Measurements from ENCODE around the gene SHF. TPM values are rescaled to one million over a fixed set of nuclear protein-coding genes. Genes with fewer than 3 reads are reported as not detected.

The SHF gene
- polyA plus RNA-seq, 3 donors = 0.58 to 0.70 (median 0.67) TPM

DNA sequence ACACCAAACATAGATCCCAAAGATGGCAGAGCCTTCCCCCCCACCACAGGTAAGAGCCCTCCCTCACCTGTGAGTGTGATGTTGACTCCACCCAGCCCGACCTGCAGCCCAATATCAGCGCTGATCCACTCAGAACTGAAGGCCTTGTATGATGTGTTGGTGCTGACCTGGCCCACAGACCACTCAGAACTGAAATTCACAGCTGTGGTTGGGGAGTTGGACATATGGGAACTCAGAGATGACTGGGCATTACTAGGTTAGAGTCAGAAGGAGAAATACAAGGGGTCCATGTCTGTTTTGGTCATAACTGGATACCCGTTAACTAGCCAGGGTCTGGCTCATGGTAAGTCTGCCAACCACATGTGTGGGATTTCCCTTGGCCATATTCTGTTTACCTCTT lies 66.7 kb downstream of the SHF start:
- no peak overlapping the region for H3K27ac Mint-ChIP-seq
- no CpG with 5 or more reads among the region's 3 CpGs for WGBS (ENCODE audit: insufficient coverage)
- peaks cover 24 to 34% of the 10 kb centered on the region in 2 donors for H3K27me3 ChIP-seq (ENCODE audit: control insufficient read depth in 2 of 2, insufficient read depth in 2 of 2, low read length in 2 of 2)

DNA sequence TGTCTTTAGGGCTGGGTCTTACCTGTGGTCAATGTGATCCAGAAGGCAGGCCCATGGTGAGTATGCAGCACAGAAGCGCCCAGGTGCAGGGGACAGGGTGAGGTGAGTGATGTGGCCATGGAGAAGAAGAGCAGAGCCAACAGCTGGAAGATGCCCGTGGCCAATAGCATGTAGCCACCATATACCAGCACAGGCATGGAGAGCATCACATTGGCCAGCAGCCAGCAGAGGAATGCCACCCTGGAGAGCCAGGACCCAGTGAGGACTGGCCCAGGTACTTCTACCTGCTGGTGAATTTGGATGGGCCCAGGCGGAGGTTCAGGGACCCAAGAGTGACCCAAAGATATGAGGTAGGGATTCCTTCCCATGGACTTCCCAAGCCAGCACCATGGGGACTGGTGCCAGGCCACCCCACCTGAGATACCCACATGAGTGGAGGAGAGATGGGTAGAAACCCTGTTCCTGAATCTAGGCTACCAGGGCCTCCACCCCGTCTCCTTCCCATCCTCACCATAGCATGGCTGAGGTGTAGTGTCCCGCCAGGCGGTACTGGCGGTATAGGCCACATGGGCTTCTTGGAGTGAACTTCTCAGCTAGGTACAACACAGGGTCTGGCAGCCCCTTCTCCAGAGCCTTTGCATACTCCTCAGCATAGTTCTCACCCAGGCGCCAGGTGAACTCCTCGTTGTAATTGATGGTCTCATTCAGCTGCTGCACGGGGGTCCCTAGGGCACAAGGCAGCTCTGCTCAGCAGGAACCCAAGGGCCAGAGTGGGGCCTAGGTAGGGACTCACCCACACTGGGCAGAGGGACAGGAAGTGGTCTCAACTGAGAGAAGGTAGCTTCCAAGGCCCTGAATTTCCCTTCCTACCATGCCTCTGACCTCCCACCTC lies 67.4 kb downstream of the SHF start:
- no peak overlapping the region for H3K4me2 ChIP-seq (replicated peaks; ENCODE audit: extremely low read depth, low read length, poor library complexity, severe bottlenecking)
- intact Hi-C loops (cut with micrococcal nuclease) = loop anchor here in 1 of 2 donors (5.0 kb wide), 1 partner anchor 87 kb away; no protein-coding TSS in a partner anchor
- H3K27ac ChIP-seq (ENCODE audit: low read depth in 1 of 2, low read length in 2 of 2) = no peak overlapping the region
- peaks cover 14 to 24% of the 10 kb centered on the region in 2 donors for H3K4me1 ChIP-seq (ENCODE audit: control insufficient read depth in 1 of 2, insufficient read depth in 2 of 2, low read length in 2 of 2)
- Mint-ChIP-seq H3K36me3 (peaks cover 0 to 7% of the 10 kb centered on the region in 2 donors), H3K4me1 (peaks cover 25% of the 10 kb centered on the region), H3K27me3 (ENCODE audit: low read depth in 3 of 3) (peaks cover 39 to 59% (median 53%) of the 10 kb centered on the region in 3 donors), H3K4me3 (no peak overlapping the region), H3K27ac (no peak overlapping the region), H3K9me3 (peaks cover 0 to 12% (median 8%) of the 10 kb centered on the region in 7 donors)
- WGBS (ENCODE audit: insufficient coverage) = 96% methylated on average over 9 of the region's 10 CpGs
- H4K20me1 ChIP-seq (ENCODE audit: insufficient read depth, low read length) = no peaks in the 10 kb centered on the region
- H2AFZ ChIP-seq (ENCODE audit: insufficient read depth, low read depth, low read length, poor library complexity, severe bottlenecking) = no peak overlapping the region
- H3K4me3 ChIP-seq (replicated peaks in 1 of 3; ENCODE audit: low read depth in 2 of 3, low read length in 3 of 3) = no peak overlapping the region
- TF ChIP-seq, protein P1, sequence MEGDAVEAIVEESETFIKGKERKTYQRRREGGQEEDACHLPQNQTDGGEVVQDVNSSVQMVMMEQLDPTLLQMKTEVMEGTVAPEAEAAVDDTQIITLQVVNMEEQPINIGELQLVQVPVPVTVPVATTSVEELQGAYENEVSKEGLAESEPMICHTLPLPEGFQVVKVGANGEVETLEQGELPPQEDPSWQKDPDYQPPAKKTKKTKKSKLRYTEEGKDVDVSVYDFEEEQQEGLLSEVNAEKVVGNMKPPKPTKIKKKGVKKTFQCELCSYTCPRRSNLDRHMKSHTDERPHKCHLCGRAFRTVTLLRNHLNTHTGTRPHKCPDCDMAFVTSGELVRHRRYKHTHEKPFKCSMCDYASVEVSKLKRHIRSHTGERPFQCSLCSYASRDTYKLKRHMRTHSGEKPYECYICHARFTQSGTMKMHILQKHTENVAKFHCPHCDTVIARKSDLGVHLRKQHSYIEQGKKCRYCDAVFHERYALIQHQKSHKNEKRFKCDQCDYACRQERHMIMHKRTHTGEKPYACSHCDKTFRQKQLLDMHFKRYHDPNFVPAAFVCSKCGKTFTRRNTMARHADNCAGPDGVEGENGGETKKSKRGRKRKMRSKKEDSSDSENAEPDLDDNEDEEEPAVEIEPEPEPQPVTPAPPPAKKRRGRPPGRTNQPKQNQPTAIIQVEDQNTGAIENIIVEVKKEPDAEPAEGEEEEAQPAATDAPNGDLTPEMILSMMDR (IDR thresholded peaks at IDR 0.05) = no peak
- H3K36me3 ChIP-seq (replicated peaks in 1 of 2; ENCODE audit: control insufficient read depth in 1 of 2, insufficient read depth in 2 of 2, low read length in 2 of 2) = no peaks in the 10 kb centered on the region
- H3K9ac ChIP-seq (ENCODE audit: insufficient read depth, low read length, poor library complexity, severe bottlenecking) = no peak overlapping the region
- H3K27me3 ChIP-seq (ENCODE audit: control insufficient read depth in 2 of 2, insufficient read depth in 2 of 2, low read length in 2 of 2) = peaks cover 25 to 34% of the 10 kb centered on the region in 2 donors
- no peak for DNase-seq
- peaks cover 0 to 22% of the 10 kb centered on the region in 2 donors for H3K9me3 ChIP-seq (replicated peaks in 1 of 2; ENCODE audit: control insufficient read depth in 1 of 2, insufficient read depth in 1 of 2, low read length in 2 of 2)
- no peaks in the 10 kb centered on the region for H3K79me2 ChIP-seq (ENCODE audit: insufficient read depth, low read length)

More for the DNA sequence above, 66.7 kb downstream of the SHF start:
- H3K36me3 ChIP-seq (replicated peaks in 1 of 2; ENCODE audit: control insufficient read depth in 1 of 2, insufficient read depth in 2 of 2, low read length in 2 of 2) = no peaks in the 10 kb centered on the region
- peaks cover 0 to 12% (median 7%) of the 10 kb centered on the region in 7 donors for H3K9me3 Mint-ChIP-seq
- H3K27ac ChIP-seq (ENCODE audit: low read depth in 1 of 2, low read length in 2 of 2) = no peak overlapping the region
- no peak overlapping the region for H3K4me2 ChIP-seq (replicated peaks; ENCODE audit: extremely low read depth, low read length, poor library complexity, severe bottlenecking)
- H3K79me2 ChIP-seq (ENCODE audit: insufficient read depth, low read length) = no peaks in the 10 kb centered on the region
- TF ChIP-seq, protein P1 (IDR thresholded peaks at IDR 0.05) = no peak
- H2AFZ ChIP-seq (ENCODE audit: insufficient read depth, low read depth, low read length, poor library complexity, severe bottlenecking) = no peak overlapping the region
- peaks cover 14 to 24% of the 10 kb centered on the region in 2 donors for H3K4me1 ChIP-seq (ENCODE audit: control insufficient read depth in 1 of 2, insufficient read depth in 2 of 2, low read length in 2 of 2)
- peaks cover 25% of the 10 kb centered on the region for H3K4me1 Mint-ChIP-seq
- peaks cover 0 to 16% of the 10 kb centered on the region in 2 donors for H3K9me3 ChIP-seq (replicated peaks in 1 of 2; ENCODE audit: control insufficient read depth in 1 of 2, insufficient read depth in 1 of 2, low read length in 2 of 2)
- peaks cover 39 to 59% (median 52%) of the 10 kb centered on the region in 3 donors for H3K27me3 Mint-ChIP-seq (ENCODE audit: low read depth in 3 of 3)
- H4K20me1 ChIP-seq (ENCODE audit: insufficient read depth, low read length) = no peaks in the 10 kb centered on the region
- H3K4me3 Mint-ChIP-seq = peak overlapping the region in 1 of 2 donors; percentile 10
- intact Hi-C loops (cut with micrococcal nuclease) = loop anchor here in 1 of 2 donors (5.0 kb wide), 1 partner anchor 86 kb away; no protein-coding TSS in a partner anchor
- DNase-seq = no peak
- H3K9ac ChIP-seq (ENCODE audit: insufficient read depth, low read length, poor library complexity, severe bottlenecking) = no peak overlapping the region
- peaks cover 0 to 7% of the 10 kb centered on the region in 2 donors for H3K36me3 Mint-ChIP-seq
- H3K4me3 ChIP-seq (replicated peaks in 1 of 3; ENCODE audit: low read depth in 2 of 3, low read length in 3 of 3) = no peak overlapping the region
